Measurements from ENCODE around the gene CLCN3. TPM values are rescaled to one million over a fixed set of nuclear protein-coding genes. Genes with fewer than 3 reads are reported as not detected.

CLCN3 gene
- total and polyA plus RNA-seq, 9 of the 15 experiments (the other 6 are each of a cell fraction or from before 2014, with no cell fraction given), result 12.7 to 60.6 (median 38.5) TPM

GRCh38 chr4:169659716-169660670 is 39.6 kb downstream of the CLCN3 start (continued):
- TF ChIP-seq SP2 (IDR thresholded peaks at IDR 0.05; ENCODE audit: extremely low read depth, low read depth, low read length, poor library complexity, severe bottlenecking) (no peak), HOMEZ (CRISPR knock-in tag; IDR thresholded peaks at IDR 0.05) (no peak), ZNF511 (CRISPR knock-in tag; IDR thresholded peaks at IDR 0.05) (no peak), MIER1 (IDR thresholded peaks at IDR 0.05; ENCODE audit: low read depth) (no peak), SMAD4 (CRISPR knock-in tag; conservative IDR thresholded peaks at IDR 0.05) (peak; percentile 56), POLR2G (IDR thresholded peaks at IDR 0.05; ENCODE audit: low read depth, low read length) (peak; percentile 45; the same call in 1 of the 2 replicates), ZBED1 (IDR thresholded peaks at IDR 0.05) (no peak), ZKSCAN3 (CRISPR knock-in tag; IDR thresholded peaks at IDR 0.05) (no peak), FOSL1 (tag; conservative IDR thresholded peaks at IDR 0.05) (peak; percentile 95), ARID1B (IDR thresholded peaks at IDR 0.05) (peak; percentile 80), STAT5B (CRISPR knock-in tag; IDR thresholded peaks at IDR 0.05) (no peak), ZNF76 (CRISPR knock-in tag; IDR thresholded peaks at IDR 0.05; ENCODE audit: borderline replicate concordance) (no peak), BRF2 (IDR thresholded peaks at IDR 0.05; ENCODE audit: borderline replicate concordance, insufficient read depth, insufficient read length) (no peak), JUNB (CRISPR knock-in tag; conservative IDR thresholded peaks at IDR 0.05) (peak; percentile 90), SRSF1 (IDR thresholded peaks at IDR 0.05; ENCODE audit: low read depth, low read length) (no peak), NELFE (IDR thresholded peaks at IDR 0.05; ENCODE audit: insufficient read depth, insufficient read length) (no peak), U2AF2 (optimal IDR thresholded peaks at IDR 0.05; ENCODE audit: low read depth, low read length) (no peak), CXXC5 (CRISPR knock-in tag; IDR thresholded peaks at IDR 0.05) (peak; percentile 74)
- TF ChIP-seq, protein P1, sequence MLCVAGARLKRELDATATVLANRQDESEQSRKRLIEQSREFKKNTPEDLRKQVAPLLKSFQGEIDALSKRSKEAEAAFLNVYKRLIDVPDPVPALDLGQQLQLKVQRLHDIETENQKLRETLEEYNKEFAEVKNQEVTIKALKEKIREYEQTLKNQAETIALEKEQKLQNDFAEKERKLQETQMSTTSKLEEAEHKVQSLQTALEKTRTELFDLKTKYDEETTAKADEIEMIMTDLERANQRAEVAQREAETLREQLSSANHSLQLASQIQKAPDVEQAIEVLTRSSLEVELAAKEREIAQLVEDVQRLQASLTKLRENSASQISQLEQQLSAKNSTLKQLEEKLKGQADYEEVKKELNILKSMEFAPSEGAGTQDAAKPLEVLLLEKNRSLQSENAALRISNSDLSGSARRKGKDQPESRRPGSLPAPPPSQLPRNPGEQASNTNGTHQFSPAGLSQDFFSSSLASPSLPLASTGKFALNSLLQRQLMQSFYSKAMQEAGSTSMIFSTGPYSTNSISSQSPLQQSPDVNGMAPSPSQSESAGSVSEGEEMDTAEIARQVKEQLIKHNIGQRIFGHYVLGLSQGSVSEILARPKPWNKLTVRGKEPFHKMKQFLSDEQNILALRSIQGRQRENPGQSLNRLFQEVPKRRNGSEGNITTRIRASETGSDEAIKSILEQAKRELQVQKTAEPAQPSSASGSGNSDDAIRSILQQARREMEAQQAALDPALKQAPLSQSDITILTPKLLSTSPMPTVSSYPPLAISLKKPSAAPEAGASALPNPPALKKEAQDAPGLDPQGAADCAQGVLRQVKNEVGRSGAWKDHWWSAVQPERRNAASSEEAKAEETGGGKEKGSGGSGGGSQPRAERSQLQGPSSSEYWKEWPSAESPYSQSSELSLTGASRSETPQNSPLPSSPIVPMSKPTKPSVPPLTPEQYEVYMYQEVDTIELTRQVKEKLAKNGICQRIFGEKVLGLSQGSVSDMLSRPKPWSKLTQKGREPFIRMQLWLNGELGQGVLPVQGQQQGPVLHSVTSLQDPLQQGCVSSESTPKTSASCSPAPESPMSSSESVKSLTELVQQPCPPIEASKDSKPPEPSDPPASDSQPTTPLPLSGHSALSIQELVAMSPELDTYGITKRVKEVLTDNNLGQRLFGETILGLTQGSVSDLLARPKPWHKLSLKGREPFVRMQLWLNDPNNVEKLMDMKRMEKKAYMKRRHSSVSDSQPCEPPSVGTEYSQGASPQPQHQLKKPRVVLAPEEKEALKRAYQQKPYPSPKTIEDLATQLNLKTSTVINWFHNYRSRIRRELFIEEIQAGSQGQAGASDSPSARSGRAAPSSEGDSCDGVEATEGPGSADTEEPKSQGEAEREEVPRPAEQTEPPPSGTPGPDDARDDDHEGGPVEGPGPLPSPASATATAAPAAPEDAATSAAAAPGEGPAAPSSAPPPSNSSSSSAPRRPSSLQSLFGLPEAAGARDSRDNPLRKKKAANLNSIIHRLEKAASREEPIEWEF (CRISPR knock-in tag; IDR thresholded peaks at IDR 0.05), result no peak; the same call in 1 of the 2 replicates

Data from K562 (cell line).